Retina (tissue), 1 donor: ENCODE measurements around the gene KCNN1.
A peak's percentile ranks its signal among the peaks of the same experiment; 100 is the strongest.
"Not testable (repeated sequence)": the region's sequence is repeated elsewhere in the genome, so short reads cannot be mapped to it uniquely, and the experiment has no call there.

ENCODE experiments used
- DNase-seq: peaks from one replicate; pipeline ENCODE4 v3.0.0-alpha.2; 2016

KCNN1 gene

GRCh38 chr19:18031401-18031800 is 64.5 kb downstream of the KCNN1 start:
- not testable (repeated sequence) for DNase-seq

- not testable (repeated sequence) for DNase-seq
Observed at GRCh38 chr19:18032102-18032501, 65.2 kb downstream of the KCNN1 start.

- no peak for DNase-seq
Observed at GRCh38 chr19:18041054-18041453, 74.1 kb downstream of the KCNN1 start.

GRCh38 chr19:18043676-18044075 is 76.8 kb downstream of the KCNN1 start:
- no peak for DNase-seq

GRCh38 chr19:18044825-18045304 is 78.0 kb downstream of the KCNN1 start:
- DNase-seq, result peak; percentile 43

GRCh38 chr19:18045307-18046050 is 78.6 kb downstream of the KCNN1 start:
- no peak for DNase-seq

GRCh38 chr19:18046059-18046718 is 79.3 kb downstream of the KCNN1 start:
- DNase-seq, result no peak

GRCh38 chr19:18049385-18049784 is 82.5 kb downstream of the KCNN1 start:
- no peak for DNase-seq
